SHP77 (cell line): ENCODE results near the gene FMNL2.

Source experiments
- DNase-seq, 2 experiments: peaks; one replicate each; lab custom pipeline; 2025; lab: John Stamatoyannopoulos, UW

The FMNL2 gene

DNA sequence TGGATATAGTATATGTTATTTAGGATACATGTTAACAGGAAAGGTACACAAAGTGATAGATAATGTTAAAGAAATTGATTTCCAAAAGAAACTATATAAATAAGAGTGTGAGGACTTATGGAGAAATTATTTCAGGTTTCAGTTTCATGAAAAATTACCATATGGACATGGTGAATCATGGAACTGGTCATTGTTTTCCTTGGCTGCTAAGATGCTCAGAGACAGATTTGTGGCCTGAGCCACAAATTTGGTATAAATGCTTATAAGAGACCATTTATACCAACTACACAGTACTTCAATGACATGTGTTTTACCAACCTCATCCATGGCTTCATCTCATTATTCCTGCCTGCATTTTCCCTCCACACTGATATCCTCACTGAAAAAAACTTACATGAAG, 188.1 kb downstream of the FMNL2 start:
- DNase-seq = no peak

- no peak for DNase-seq
These were observed 190.4 kb downstream of the FMNL2 start for GRCh38 chr2:152525277-152525838.

GRCh38 chr2:152529420-152530115, 194.6 kb downstream of the FMNL2 start:
- no peak for DNase-seq

DNA sequence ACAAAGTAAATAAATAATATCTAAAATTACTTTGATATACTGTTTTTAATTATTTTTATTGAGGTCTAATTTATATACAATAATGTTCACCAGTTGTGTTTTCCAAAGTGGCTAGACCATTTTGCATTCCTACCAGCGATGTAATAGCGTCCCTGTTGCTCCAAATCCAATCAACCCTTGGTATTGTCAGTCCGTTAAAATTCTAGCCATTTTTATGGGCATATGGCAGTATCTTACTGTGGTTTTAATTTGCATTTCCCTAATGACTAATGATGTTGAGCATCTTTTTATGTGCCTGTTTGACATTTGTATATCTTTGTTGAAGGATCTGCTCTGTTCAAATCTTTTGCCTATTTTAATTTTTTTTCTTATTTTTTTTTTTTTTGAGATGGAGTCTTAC, 197.3 kb downstream of the FMNL2 start:
- no peak for DNase-seq

DNA sequence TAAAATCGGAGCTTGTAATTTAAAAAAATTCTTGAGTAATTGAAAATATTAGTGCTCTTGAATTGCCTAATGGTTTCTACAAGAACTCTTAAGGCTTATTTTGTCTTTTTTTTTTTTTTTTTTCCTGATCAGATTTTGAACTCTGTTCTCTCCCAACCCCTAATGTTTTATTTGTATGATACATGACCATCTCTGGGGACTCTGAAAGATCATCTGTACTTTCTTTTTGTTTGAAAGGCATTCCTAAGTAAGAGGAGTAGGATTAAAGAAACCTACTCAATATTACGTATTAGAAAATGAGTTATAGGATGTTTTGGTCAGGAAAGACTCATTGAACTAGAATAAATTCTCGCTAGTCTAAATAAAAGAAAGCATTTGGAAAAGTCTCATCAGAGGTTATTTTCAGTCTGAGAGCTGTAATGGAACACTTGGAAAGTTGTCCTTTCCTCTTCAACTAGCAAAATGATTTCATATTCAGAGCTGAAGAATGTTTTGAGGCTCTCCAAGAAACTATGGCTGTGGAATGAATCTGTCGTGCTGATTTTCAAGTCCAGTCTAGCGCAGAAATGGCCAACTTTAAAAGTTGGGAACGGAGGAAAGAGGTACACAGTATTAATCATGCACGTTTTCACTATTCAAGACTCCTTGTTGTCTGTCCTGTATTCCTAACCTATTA, 199.6 kb downstream of the FMNL2 start:
- no peak for DNase-seq

GRCh38 chr2:152537081-152537651, 202.2 kb downstream of the FMNL2 start:
- no peak for DNase-seq

- DNase-seq = no peak
These were observed 204.4 kb downstream of the FMNL2 start for GRCh38 chr2:152539424-152539823.

- no peak for DNase-seq
These were observed 206.7 kb downstream of the FMNL2 start for GRCh38 chr2:152541712-152542111.

- DNase-seq = no peak
These were observed 207.5 kb downstream of the FMNL2 start for GRCh38 chr2:152542337-152542994.

DNA sequence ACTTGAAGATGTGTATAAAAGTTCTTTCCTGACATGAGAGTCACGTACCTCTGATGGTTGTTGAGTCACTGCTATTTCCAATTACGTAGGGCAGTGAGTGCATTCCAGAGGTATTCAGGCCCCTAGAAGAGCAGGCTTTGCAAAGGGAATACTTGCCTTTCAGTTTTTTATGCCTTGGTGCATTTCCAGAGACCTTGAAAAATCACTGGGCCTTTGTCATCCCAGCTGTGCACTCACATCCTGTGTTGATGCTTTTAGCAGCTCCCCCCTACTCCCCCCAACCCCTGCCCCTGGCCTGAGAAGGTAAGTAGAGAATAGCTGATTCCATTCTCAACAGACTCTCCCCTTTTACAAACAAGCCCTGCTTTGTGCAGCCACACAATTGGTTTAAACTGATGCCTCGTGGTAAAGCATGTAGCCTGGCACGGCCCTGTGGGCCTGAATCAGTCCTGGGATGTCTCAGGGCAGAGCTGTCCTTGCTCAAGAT, 208.1 kb downstream of the FMNL2 start:
- DNase-seq = no peak

DNA sequence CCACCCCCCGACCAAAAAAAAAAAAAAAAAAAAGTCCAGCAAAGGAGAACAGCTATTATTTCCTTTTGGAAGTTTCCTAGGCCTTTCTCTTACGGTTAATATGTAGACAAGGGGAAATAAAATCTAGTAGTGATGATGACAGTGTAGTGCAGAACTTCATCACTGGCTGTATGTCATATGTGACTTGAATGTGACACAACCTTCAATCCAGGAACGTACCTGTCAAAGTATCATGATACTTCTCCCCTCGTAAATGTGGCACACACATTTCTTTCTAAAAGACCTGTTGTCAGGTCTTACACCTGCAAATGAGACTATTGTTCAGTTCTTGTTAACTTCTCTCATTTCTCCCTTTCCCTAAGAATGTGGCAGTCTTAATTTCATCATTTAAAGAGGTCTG, 208.7 kb downstream of the FMNL2 start:
- no peak for DNase-seq

DNA sequence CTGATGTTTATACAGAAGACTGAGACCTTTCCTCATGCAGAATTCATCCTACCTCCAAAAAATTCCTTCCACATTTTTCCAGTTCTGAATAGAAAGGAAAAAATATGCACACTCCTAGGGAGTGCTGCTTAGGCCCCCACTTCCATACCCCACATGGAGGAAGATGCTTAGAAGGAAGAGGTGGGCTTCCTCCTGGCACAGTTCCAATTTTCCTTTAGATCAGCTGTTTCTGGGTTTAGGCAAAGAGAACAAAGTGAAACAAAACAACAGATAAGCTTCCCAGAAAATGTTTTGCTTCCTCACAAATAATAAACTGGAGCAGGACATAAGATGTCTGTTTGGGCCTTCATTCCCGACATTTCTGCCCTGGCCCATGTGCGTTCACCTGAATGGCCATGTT, 209.7 kb downstream of the FMNL2 start:
- DNase-seq = no peak

DNA sequence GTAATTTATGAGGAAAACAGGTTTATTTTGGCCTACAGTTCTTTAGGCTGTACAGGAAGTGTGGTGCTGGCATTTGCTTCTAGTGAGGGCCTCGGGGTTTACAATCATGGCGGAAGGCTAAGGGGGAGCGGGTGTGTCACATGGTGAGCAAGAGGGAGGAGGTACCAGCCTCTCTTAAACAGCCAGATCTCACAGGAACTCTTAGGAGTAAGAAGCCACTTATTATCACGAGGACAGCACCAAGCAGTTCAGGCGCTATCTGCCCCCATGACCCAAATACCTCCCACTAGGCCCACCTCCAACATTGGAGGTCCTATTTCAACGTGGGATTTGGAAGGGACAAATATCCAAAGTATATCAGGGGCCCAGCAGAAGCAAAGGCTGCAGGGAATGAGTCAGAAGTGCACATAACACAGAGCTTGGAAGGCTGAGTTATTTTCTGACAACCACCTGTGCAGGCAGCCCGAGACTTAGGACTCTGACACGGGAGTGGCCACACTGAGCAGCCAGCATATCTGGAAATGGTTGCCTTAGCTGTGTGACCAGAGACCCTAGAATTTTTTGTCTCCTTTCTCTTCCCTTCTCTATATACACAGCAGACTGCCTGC, 211.4 kb downstream of the FMNL2 start:
- DNase-seq = no peak

- no peak for DNase-seq
These were observed 213.3 kb downstream of the FMNL2 start for GRCh38 chr2:152548111-152548875.

DNA sequence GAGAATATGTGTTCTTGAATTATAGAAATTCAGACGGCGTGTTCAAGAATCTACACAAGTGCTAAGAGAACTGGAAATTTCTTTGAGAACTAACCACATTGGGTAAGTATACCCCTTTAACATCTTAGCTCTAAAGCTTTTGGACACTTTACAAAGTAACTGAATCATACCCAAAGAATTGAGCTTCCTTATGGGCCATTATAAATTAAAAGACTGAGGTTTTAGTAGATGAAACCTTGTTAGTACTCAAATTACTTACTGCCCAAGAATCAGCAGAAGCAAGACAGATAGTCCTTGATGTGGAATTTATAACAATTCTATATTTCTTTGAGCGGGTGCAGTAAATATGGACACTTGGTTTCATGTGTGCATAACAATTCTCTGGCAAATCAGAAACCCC, 214.0 kb downstream of the FMNL2 start:
- no peak for DNase-seq

- no peak for DNase-seq
These were observed 214.4 kb downstream of the FMNL2 start for GRCh38 chr2:152549423-152549822.

- no peak for DNase-seq
These were observed 215.4 kb downstream of the FMNL2 start for GRCh38 chr2:152550386-152550785.

- no peak for DNase-seq
These were observed 217.9 kb downstream of the FMNL2 start for GRCh38 chr2:152552888-152553287.

DNA sequence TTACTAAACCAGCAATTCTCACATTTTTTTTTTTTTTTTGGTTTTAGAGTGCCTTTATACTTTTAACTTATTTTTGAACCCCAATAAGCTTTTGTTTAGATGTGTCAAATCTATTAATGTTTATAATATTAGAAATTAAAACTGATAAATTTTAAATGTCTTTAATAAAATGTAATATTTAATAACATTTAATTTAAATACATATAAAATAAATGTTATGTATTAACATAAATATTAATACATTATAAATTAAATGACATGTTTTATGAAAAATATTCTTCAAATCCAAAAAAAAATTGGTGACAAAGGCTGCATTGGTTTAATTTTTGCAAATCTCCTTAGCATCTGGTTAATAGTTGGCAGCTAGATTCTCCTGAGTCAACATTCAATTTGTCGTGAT, 218.5 kb downstream of the FMNL2 start:
- DNase-seq = no peak

DNA sequence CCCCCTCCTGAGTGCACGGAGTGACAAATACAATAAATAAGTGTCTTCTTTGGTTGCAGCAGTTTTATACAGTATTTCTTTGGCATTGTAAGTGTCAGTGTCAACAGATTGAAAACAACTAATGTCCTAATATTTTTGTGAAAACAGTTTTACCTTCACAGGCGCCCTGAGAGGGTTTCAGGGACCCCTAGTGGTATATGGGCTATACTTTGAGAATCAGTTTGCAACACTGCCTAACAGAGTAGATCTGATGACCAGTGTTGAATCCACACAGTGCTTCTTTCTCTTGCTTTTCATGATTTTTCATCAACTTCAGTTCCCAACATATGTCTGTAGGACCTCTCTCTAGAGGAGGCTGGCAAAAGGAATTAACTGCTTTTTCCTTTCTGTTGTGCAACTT, 220.1 kb downstream of the FMNL2 start:
- DNase-seq = no peak

DNA sequence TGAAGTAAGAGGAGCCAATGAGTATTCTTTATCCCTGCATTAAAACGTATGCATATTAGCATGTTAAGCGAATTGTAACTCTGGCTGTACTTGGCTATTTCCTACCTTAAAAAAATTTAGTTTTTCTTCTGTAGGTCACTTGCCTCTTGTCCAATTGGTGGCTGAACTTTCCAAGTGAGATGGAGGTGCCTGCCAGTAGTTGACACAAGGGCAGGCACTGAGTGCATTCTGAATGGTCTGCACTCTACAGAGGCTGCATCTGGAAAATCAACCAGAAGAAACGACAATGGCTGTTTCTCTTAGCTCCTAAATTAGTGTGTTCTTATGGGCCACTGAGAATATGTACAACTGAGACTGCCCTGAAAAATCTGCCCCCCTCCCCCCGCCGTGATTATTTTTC, 221.5 kb downstream of the FMNL2 start:
- DNase-seq = no peak
